WTC11 (cell line): ENCODE results near the gene MEP1A. TPM values are rescaled to one million over a fixed set of nuclear protein-coding genes. Genes with fewer than 3 reads are reported as not detected.

ENCODE experiments used
- ATAC-seq: fragments of 200-7000 bp; cut with Tn5 transposase; 2 replicates; pipeline ENCODE4 v1.10.0; 2021; ENCODE audit warnings: mild to moderate bottlenecking, moderate library complexity
- CTCF ChIA-PET: fragments of 300-600 bp; sonication (Branson Sonifier 250); formaldehyde crosslinking; loops from one replicate; lab custom pipeline; 2021; ENCODE audit warnings: antibody characterized with exemption; lab: Charles Lee
- POLR2A ChIA-PET: fragments of 350-600 bp; sonication (Branson Sonifier 250); formaldehyde crosslinking; loops from one replicate; lab custom pipeline; 2021; ENCODE audit warnings: antibody characterized with exemption; lab: Charles Lee
- DNase-seq: peaks from one replicate; pipeline ENCODE4 v3.0.0; 2021; ENCODE audit warnings: low spot score
- H3K27ac Mint-ChIP-seq: 2 replicates; pipeline ENCODE4 v1.8.0; 2021; ENCODE audit warnings: mixed read lengths
- H3K27me3 Mint-ChIP-seq: 2 replicates; pipeline ENCODE4 v1.8.0; 2021; ENCODE audit warnings: low read depth, mild to moderate bottlenecking, moderate library complexity, mixed read lengths
- H3K36me3 Mint-ChIP-seq: 2 replicates; pipeline ENCODE4 v1.8.0; 2021; ENCODE audit warnings: mixed read lengths
- H3K4me1 Mint-ChIP-seq: 2 replicates; pipeline ENCODE4 v1.8.0; 2022; ENCODE audit warnings: mixed read lengths
- H3K4me3 Mint-ChIP-seq: 2 replicates; pipeline ENCODE4 v1.8.0; 2021; ENCODE audit warnings: mild to moderate bottlenecking, moderate library complexity, mixed read lengths
- H3K9me3 Mint-ChIP-seq: 2 replicates; pipeline ENCODE4 v1.8.0; 2021; ENCODE audit warnings: mixed read lengths
- ARID4B ChIP-seq: sonication (generic); formaldehyde crosslinking; IDR thresholded peaks from 2 replicates; pipeline ENCODE4 v1.8.0; 2023; ENCODE audit warnings: missing genetic modification reagents, mild to moderate bottlenecking, borderline replicate concordance
- CBFB ChIP-seq: sonication (generic); formaldehyde crosslinking; IDR thresholded peaks from 2 replicates; pipeline ENCODE4 v1.8.1; 2022; ENCODE audit warnings: mild to moderate bottlenecking, low read depth, missing genetic modification reagents
- CDX4 ChIP-seq: fragments of 250-450 bp; sonication (Bioruptor Pico); IDR thresholded peaks from 2 replicates; pipeline ENCODE4 v1.9.0; 2021; ENCODE audit warnings: moderate library complexity, mild to moderate bottlenecking, inconsistent platforms, borderline replicate concordance
- ETV6 ChIP-seq: sonication (generic); formaldehyde crosslinking; IDR thresholded peaks from 2 replicates; pipeline ENCODE4 v1.8.1; 2022; ENCODE audit warnings: mild to moderate bottlenecking, missing genetic modification reagents
- FOXP4 ChIP-seq: sonication (generic); formaldehyde crosslinking; IDR thresholded peaks from 2 replicates; pipeline ENCODE4 v1.8.0; 2022; ENCODE audit warnings: mild to moderate bottlenecking, missing genetic modification reagents
- GABPB1 ChIP-seq: sonication (generic); formaldehyde crosslinking; IDR thresholded peaks from 2 replicates; pipeline ENCODE4 v1.8.1; 2023; ENCODE audit warnings: mild to moderate bottlenecking, missing genetic modification reagents
- MAX ChIP-seq: sonication (generic); formaldehyde crosslinking; IDR thresholded peaks from 2 replicates; pipeline ENCODE4 v1.8.0; 2022; ENCODE audit warnings: mild to moderate bottlenecking, missing genetic modification reagents
- NFYB ChIP-seq: sonication (generic); formaldehyde crosslinking; conservative IDR thresholded peaks from 2 replicates; pipeline ENCODE4 v1.8.0; 2022; ENCODE audit warnings: low read depth, missing genetic modification reagents
- OVOL2 ChIP-seq: fragments of 250-450 bp; sonication (Bioruptor Pico); IDR thresholded peaks from 2 replicates; pipeline ENCODE4 v1.9.0; 2021; ENCODE audit warnings: mild to moderate bottlenecking, borderline replicate concordance
- PRRX2 ChIP-seq: fragments of 250-450 bp; sonication (Bioruptor Pico); IDR thresholded peaks from 2 replicates; pipeline ENCODE4 v1.8.0; 2021; ENCODE audit warnings: mild to moderate bottlenecking
- RELA ChIP-seq: sonication (generic); formaldehyde crosslinking; IDR thresholded peaks from 2 replicates; pipeline ENCODE4 v1.8.1; 2022; ENCODE audit warnings: missing genetic modification reagents, mild to moderate bottlenecking, borderline replicate concordance
- SMAD4 ChIP-seq: sonication (generic); formaldehyde crosslinking; IDR thresholded peaks from 2 replicates; pipeline ENCODE4 v1.8.0; 2022; ENCODE audit warnings: mild to moderate bottlenecking, missing genetic modification reagents
- TEAD1 ChIP-seq: sonication (generic); formaldehyde crosslinking; IDR thresholded peaks from 2 replicates; pipeline ENCODE4 v1.8.0; 2022; ENCODE audit warnings: mild to moderate bottlenecking, missing genetic modification reagents
- ZNF263 ChIP-seq: sonication (generic); formaldehyde crosslinking; IDR thresholded peaks from 2 replicates; pipeline ENCODE4 v1.8.1; 2022; ENCODE audit warnings: low read depth, mild to moderate bottlenecking, moderate library complexity, missing genetic modification reagents
- ZNF317 ChIP-seq: sonication (generic); formaldehyde crosslinking; IDR thresholded peaks from 2 replicates; pipeline ENCODE4 v1.8.1; 2023; ENCODE audit warnings: low read depth, mild to moderate bottlenecking, moderate library complexity, missing genetic modification reagents, borderline replicate concordance
- ZNF396 ChIP-seq: fragments of 250-450 bp; sonication (Bioruptor Pico); IDR thresholded peaks from 2 replicates; pipeline ENCODE4 v1.8.0; 2021; ENCODE audit warnings: mild to moderate bottlenecking, moderate library complexity, borderline replicate concordance
- ZNF532 ChIP-seq: fragments of 250-450 bp; sonication (Bioruptor Pico); IDR thresholded peaks from 2 replicates; pipeline ENCODE4 v1.9.0; 2021; ENCODE audit warnings: mild to moderate bottlenecking, borderline replicate concordance
- total RNA-seq: library from RNA; stranded (reverse); gene quantifications from 3 replicates; pipeline ENCODE4 v1.2.3, GENCODE V29; 2021
- TF ChIP-seq, protein P1 (sequence below): sonication (generic); formaldehyde crosslinking; IDR thresholded peaks from 2 replicates; pipeline ENCODE4 v1.8.1; 2022; ENCODE audit warnings: mild to moderate bottlenecking, missing genetic modification reagents, moderate library complexity, borderline replicate concordance
- TF ChIP-seq, protein P2 (sequence below): fragments of 250-450 bp; sonication (Bioruptor Pico); IDR thresholded peaks from 2 replicates; pipeline ENCODE4 v1.9.0; 2021; ENCODE audit warnings: mild to moderate bottlenecking

The MEP1A gene
- total RNA-seq, 1 experiment from 2014 or later: 0.09 TPM

DNA sequence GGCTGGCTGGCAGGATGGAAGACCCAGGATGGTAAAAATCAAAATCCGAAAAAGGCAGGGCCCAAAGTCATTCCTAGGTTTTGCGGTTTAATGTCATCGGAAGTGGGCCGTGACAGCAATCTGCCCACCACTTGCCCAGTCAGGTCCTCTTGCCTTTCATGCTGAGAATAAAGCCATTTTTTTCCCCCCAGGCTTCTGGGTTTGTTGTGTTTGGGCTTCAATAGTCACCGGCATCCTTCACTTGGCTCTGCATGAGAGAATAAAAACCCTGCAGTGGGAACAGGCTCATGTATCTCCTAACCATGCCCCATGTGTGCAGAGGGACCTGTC is 56.1 kb downstream of the MEP1A start:
- no peak overlapping the region for H3K4me3 Mint-ChIP-seq
- no peaks in the 10 kb centered on the region for H3K36me3 Mint-ChIP-seq
- TF ChIP-seq ZNF263 (CRISPR knock-in tag): no peak
- TF ChIP-seq ZNF317 (CRISPR knock-in tag): no peak
- TF ChIP-seq CBFB (CRISPR knock-in tag): no peak
- no peak for TF ChIP-seq RELA (CRISPR knock-in tag)
- no peak for TF ChIP-seq TEAD1 (CRISPR knock-in tag)
- no peak for TF ChIP-seq SMAD4 (CRISPR knock-in tag)
- TF ChIP-seq, protein P1, sequence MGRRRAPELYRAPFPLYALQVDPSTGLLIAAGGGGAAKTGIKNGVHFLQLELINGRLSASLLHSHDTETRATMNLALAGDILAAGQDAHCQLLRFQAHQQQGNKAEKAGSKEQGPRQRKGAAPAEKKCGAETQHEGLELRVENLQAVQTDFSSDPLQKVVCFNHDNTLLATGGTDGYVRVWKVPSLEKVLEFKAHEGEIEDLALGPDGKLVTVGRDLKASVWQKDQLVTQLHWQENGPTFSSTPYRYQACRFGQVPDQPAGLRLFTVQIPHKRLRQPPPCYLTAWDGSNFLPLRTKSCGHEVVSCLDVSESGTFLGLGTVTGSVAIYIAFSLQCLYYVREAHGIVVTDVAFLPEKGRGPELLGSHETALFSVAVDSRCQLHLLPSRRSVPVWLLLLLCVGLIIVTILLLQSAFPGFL (CRISPR knock-in tag): no peak
- TF ChIP-seq FOXP4 (CRISPR knock-in tag): no peak
- no peak for TF ChIP-seq GABPB1 (CRISPR knock-in tag)
- TF ChIP-seq NFYB (CRISPR knock-in tag): no peak
- no peak for TF ChIP-seq ZNF396 (CRISPR knock-in tag)
- TF ChIP-seq ETV6 (CRISPR knock-in tag): no peak
- no peak for TF ChIP-seq CDX4 (CRISPR knock-in tag)
- TF ChIP-seq, protein P2, sequence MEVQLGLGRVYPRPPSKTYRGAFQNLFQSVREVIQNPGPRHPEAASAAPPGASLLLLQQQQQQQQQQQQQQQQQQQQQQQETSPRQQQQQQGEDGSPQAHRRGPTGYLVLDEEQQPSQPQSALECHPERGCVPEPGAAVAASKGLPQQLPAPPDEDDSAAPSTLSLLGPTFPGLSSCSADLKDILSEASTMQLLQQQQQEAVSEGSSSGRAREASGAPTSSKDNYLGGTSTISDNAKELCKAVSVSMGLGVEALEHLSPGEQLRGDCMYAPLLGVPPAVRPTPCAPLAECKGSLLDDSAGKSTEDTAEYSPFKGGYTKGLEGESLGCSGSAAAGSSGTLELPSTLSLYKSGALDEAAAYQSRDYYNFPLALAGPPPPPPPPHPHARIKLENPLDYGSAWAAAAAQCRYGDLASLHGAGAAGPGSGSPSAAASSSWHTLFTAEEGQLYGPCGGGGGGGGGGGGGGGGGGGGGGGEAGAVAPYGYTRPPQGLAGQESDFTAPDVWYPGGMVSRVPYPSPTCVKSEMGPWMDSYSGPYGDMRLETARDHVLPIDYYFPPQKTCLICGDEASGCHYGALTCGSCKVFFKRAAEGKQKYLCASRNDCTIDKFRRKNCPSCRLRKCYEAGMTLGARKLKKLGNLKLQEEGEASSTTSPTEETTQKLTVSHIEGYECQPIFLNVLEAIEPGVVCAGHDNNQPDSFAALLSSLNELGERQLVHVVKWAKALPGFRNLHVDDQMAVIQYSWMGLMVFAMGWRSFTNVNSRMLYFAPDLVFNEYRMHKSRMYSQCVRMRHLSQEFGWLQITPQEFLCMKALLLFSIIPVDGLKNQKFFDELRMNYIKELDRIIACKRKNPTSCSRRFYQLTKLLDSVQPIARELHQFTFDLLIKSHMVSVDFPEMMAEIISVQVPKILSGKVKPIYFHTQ (CRISPR knock-in tag): no peak
- no peak for DNase-seq
- peaks cover 13% of the 10 kb centered on the region for H3K9me3 Mint-ChIP-seq
- CTCF ChIA-PET: interaction anchor here (0.6 to 1.9 kb wide), 19 partner anchors 11 to 223 kb away, joined by 3 to 29 read pairs (median 4); partner anchors contain the start of genes ADGRF1 and PLA2G7
- ATAC-seq: no peak
- peaks cover 13% of the 10 kb centered on the region for H3K27me3 Mint-ChIP-seq
- H3K27ac Mint-ChIP-seq: no peak overlapping the region
- peaks cover 24% of the 10 kb centered on the region for H3K4me1 Mint-ChIP-seq
- POLR2A ChIA-PET: no interaction called here

DNA sequence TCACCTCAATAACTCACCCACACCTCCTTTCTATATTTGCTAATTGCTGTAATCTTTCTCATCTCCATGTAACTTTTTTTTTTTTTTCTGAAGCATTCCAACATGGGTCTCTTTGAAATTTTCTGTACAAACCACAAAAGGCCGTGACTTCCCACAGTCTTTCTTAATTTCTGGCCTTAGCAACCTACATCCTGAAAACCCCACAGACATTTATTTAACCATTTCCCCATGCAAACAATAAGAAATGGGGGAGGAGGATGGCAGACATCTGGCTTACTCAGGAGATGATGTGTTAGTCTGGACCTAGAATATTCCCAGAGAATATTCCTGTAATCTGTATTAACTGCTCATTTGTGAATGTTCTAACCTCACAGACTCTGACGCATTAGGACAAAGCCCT is 57.6 kb downstream of the MEP1A start:
- H3K9me3 Mint-ChIP-seq: no peaks in the 10 kb centered on the region
- no peak overlapping the region for H3K27ac Mint-ChIP-seq
- ATAC-seq (no peak), DNase-seq (no peak)
- peaks cover 13% of the 10 kb centered on the region for H3K27me3 Mint-ChIP-seq
- H3K36me3 Mint-ChIP-seq: no peaks in the 10 kb centered on the region
- ChIA-PET POLR2A (no interaction called here), CTCF (interaction anchor here (0.6 kb wide), 1 partner anchor 67 kb away, joined by 3 read pairs; no protein-coding TSS in a partner anchor)
- peaks cover 24% of the 10 kb centered on the region for H3K4me1 Mint-ChIP-seq
- H3K4me3 Mint-ChIP-seq: no peak overlapping the region
- TF ChIP-seq OVOL2 (CRISPR knock-in tag): no peak
- no peak for TF ChIP-seq PRRX2 (CRISPR knock-in tag)
- no peak for TF ChIP-seq CBFB (CRISPR knock-in tag)
- TF ChIP-seq TEAD1 (CRISPR knock-in tag): no peak
- no peak for TF ChIP-seq ARID4B (CRISPR knock-in tag)
- no peak for TF ChIP-seq ZNF532 (CRISPR knock-in tag)
- no peak for TF ChIP-seq MAX (CRISPR knock-in tag)
